Activated T-cell treated with anti-CD3 and anti-CD28 coated beads for 48 hours (primary cell): ENCODE data around the gene HCK.

Source experiments
- DNase-seq: peaks from one replicate; pipeline ENCODE4 v3.0.0-alpha.2; 2020; ENCODE audit warnings: low read depth

The HCK gene

GRCh38 chr20:32130352-32130751 lies 78.3 kb downstream of the HCK start:
- no peak for DNase-seq

- DNase-seq: no peak
These were observed 78.9 kb downstream of the HCK start for GRCh38 chr20:32130965-32131364.

DNA sequence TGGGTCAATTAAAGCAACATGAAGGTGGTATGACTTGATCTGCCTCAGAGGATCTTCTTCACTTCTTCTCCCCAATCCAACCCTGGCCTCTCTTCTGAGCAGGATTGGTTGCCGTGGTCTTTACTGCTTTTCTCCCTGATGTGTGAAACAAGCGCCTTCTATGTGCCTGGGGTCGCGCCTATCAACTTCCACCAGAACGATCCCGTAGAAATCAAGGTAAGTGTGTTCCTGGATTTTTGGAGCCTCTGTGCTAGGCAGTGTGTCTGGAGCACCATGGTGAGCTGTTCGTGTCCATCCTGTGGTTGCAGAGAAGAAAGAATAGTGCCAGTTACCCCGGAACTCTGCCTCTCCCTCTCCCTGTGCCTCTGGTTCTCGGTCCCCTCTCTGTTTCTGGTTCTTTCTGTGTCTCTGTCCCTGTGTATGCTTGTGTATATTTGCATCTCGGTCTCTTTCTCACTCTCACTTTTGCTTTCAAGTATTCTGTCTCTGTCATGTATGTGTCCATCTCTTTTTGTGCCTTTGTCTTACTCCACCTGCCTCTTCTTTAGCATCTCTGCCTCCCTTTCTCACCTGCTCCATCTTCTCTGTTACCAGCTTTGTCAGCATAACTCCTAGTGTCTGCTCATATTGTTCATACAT lies 81.0 kb downstream of the HCK start:
- DNase-seq: no peak

- DNase-seq: no peak
These were observed 82.0 kb downstream of the HCK start for GRCh38 chr20:32134026-32134425.

GRCh38 chr20:32135983-32136515 lies 84.0 kb downstream of the HCK start:
- no peak for DNase-seq

DNA sequence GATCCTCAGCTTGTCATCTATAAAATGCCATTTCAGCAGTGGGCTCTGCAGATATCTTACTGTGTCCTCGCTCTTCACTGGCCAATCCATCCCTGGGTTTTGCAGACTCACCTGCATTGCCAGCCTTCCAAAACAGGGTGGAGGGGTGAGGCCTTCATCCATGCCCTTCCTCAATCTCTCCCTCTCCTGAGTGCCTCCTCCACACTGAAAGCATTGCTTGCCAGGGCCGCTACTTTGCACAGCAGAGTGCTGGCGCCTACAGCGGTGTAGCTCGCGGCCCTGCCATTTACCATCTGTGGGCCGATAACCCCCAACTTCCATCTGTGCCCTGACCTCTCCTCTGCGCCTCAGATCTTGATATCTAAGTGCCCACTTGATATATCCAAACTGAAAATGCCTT lies 86.9 kb downstream of the HCK start:
- DNase-seq: no peak

DNA sequence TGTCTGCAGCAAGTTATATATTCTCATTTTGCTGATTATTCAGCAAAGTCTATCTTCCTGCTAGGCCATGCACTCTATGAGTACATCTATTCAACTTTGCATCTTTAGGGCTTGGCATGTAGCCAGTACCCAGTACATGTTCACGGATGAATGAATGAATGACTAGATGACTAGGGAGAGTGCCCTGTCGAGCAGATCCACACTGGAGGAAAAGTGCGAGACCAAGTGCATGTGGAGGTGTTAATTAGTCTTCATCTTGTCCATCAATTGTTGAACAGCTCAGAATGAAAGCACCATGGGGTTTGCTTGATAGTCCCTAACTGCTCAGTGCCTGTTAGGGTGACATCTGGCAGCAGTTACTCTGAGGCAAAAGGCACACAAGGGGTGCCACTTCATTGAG lies 87.9 kb downstream of the HCK start:
- DNase-seq: no peak

DNA sequence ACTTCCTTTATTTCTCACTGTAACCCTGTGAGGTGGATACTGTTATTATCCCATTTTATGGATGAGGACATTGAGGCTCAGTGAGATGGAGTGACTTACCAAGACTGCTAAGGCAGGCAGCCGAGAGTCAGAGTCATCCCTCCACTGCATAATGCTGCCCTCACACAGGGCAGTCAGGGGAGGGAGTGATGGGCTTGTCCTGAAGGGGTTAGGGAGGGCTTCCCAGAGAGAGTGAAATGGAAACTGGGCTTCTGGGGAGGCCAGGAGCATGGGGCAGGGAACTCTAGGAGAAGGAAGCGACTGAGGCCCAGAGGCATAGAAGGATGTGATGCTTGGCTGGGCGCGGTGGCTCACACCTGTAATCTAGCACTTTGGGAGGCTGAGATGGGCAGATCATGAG lies 88.6 kb downstream of the HCK start:
- no peak for DNase-seq

DNA sequence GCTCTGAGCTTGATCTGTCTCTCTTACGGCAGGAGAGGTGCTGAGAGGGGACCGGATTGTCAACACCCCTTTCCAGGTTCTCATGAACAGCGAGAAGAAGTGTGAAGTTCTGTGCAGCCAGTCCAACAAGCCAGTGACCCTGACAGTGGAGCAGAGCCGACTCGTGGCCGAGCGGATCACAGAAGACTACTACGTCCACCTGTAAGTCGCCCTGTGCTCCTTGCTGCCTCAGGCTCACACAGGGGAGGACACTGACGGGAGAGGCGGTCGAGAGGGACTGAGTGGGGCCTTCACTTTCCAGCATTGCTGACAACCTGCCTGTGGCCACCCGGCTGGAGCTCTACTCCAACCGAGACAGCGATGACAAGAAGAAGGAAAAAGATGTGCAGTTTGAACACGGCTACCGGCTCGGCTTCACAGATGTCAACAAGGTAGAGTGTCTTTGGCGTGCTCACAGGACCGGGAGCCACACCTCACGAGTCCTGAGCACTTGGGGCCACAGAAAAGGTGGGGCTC lies 89.5 kb downstream of the HCK start:
- no peak for DNase-seq

DNA sequence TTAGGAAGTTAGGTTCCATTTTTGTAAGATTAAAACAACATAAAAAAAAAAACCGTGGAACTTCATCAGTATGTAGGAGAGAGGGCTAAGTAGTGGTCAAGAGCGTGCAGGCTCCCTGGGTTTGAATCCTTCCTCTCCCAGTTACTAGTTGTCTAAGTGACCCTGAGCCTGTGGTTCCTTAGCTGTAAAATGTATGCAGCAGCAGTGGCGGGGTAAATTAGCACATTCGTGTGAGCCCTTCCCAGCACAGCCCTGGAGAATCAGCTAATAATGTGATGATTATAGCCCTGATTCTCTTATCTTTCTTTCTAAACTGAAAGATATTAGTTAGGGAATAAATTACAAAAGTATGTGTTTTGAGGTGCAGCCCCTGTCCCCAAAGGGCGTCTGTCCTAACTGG lies 90.0 kb downstream of the HCK start:
- DNase-seq: no peak

GRCh38 chr20:32142991-32143390 lies 90.9 kb downstream of the HCK start:
- no peak for DNase-seq

DNA sequence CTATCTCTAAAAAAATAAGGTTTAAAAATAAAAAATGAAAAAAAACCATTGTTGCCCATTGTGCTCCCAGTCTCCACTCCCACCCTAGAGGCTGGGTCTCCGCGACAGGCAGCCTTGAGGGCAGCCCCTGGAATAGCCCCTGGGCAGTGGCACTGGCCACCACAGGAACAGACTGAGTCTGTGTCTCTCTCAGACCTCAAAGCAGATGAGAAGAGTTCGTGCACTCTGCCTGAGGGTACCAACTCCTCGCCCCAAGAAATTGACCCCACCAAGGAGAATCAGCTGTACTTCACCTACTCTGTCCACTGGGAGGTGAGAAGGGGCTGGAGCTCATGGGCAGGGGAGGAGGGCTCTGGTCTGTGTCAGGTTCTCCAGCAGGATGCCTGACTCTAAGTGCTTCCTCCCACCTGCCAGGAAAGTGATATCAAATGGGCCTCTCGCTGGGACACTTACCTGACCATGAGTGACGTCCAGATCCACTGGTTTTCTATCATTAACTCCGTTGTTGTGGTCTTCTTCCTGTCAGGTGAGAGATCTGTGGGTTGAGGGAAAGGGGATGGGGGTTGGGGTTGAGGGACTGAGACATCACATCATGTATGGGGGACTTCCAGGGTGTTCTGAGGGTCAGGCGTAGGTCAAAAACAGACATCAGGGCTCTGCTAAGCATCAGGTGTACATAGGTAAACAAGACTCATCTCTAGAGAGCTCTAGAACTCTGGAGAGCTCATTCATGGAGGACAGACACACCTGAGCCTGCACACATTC lies 93.0 kb downstream of the HCK start:
- DNase-seq: no peak

DNA sequence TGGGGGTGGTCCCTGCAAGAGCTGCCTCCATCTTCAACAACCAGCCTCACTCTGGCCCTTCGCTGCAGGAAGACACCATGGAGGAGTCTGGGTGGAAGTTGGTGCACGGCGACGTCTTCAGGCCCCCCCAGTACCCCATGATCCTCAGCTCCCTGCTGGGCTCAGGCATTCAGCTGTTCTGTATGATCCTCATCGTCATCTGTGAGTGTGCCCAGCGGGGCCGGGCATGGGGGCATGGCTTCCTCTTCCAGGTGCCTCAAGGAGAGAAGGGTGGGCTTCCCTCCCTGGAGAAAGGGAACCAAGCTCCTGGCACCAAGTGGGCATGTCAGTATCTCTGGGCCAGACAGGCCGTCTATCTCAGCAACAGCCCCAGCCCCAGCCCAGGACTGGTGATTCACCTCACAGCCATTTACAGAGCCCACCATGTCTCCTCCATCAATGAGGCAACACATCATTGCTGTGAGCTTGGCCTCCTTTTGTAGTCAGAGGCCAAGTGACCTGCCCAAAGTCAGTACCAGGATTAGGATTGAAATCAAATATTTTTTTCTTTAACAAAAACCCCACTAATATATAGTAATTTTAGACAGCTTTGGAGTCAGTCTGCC lies 97.6 kb downstream of the HCK start:
- no peak for DNase-seq

- DNase-seq: no peak
These were observed 98.3 kb downstream of the HCK start for GRCh38 chr20:32150291-32150848.
